GM21528 (cell line): ENCODE data around the gene AKAIN1.

Experiments used
- ATAC-seq: cut with Tn5 transposase; IDR thresholded peaks from one replicate; pipeline ENCODE4 v1.9.1; 2021; ENCODE audit warnings: mild to moderate bottlenecking, moderate library complexity; ENCODE audit not compliant: unreplicated experiment, low FRiP score

AKAIN1 gene

DNA sequence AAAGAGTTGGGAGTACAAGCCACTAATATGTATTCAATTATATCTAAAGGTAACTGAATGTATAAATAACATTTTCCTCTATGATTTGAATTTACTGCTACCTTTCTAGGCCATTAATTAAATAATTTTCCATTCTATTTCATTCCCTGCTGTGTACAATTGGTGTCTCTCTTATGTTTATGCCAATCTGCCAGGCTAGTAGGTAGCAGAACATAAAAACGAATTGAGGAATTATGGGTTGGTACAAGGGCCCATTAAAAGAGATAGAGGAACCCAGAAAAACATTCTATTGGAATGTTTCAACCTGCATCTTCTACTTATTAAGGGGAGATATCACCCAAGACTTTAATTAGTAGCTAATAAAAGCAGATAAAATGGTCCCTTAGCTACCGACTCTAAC lies 32.2 kb downstream of the AKAIN1 start:
- no peak for ATAC-seq

DNA sequence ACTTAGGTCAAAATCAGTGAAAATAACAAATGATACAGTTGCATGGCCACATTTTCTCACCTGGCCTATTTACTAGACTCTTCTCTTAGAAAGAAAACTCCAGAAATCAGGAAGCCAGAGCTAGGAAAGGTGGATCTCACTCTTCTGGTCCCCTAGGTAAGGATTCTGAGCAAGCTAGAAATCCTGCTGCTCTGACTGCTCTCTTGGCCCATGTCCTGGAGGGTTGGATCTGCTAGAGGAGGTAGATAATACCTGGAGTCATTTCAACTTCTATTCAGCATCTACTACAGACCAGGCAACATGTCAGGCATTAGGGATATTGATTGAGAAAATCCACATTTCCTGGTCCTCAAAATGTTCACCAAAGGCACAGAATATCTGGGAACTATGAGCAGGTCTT lies 34.9 kb downstream of the AKAIN1 start:
- ATAC-seq = no peak

DNA sequence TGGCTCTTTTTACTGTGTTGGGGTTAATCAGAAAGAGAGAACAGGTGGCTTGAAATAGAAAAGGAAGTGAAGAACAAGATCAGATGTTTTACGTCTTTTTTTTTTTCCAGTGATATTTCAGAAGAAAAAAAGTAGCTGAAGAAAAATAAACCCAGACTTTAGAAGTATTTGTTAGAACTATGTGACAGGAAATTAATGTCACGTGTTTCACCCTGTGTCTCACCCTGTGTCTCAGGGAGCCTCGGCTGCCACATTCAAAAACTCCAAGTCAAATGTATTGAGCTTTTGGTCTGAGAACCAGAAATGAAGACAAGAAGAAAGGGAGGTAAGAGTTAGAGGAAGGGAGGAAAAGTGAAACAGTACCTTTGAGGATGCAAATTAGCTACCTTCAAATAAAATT lies 38.0 kb downstream of the AKAIN1 start:
- no peak for ATAC-seq

DNA sequence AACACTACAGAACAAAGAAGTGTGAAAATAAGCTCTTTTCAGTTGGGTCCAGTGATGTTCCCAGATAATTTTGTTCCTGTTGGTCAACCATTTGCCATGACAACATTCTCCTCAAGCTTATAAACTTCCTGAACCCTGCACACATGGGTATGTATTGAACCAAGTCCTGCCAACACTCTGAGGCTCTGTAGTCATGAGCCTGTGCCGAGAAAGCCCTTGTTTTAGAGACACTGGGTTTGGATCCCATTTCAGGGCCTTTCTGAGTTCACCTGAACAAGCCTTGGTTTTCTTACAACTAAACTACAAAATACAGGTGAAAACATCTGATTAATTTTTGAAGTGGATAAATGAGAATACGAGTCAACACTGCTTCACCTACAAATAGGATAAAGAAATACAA lies 38.5 kb downstream of the AKAIN1 start:
- ATAC-seq = no peak

DNA sequence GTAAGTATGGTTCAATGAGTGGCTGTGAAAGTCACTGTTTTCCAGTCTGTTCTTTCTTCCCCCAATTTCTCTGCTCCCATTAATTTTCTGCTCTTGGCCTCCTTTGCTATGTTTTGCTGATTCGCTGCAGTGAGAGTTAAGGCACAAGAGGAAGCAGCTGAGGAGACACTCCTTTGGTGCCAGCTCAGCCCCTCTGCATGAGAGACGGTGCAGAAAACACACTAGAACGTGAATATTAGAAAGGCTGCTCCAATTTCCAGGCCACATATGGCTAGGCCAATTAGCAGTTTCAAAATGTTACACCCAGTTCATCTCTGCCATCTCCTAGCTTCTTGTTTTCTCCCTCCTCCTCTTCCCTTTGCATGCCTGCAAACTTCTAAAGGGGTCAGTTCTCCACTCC lies 38.9 kb downstream of the AKAIN1 start:
- ATAC-seq = no peak

DNA sequence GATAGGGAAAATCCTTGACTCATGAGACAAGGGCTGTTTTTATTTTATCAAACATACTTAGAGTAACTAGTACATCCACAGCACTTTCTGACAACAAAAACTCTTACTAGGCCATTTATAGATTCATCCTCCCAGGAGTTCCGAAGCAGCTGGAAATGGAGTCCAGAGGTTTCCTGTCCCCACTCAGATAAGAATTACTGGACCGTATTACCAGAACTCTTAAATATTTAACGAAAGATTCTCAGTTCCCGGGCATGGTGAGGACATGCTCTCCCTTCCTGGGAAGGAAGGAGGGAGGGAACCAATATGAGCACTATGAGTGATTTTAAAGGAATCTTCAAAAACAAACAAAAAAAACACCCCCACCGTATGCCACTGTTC lies 41.2 kb downstream of the AKAIN1 start:
- ATAC-seq = no peak

DNA sequence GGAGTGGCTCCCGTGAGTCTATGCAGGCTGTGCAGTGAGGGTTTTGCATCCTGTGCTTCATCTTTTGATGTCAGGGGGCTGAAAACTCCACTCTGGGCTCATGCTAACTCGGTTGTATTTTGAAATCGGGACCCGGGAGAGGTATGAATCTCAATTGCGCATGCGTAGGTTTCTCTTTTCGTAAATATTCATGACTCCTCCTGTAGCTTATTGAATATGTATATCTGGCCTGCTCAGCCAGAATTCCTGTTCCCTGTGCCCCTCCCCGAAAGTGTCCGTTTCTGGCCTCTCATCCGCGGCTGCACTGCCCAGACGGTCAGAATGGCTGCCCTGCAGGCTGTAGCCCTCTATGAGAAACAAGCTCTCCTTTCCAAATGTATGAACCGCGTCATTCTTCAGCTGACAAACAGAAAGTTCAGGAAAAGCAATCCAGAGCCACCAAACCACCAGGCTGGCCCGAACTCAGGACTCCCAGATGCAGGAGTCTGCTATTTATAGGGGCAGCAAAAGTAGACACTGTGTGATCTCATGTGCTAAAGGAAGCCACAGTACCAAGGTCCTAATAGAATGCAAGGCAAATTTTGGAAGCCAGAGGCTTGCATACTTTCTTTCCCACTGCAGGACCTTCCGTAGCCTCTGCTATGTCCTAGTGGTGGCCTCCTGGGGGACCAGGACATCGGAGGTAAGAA lies 41.7 kb downstream of the AKAIN1 start:
- ATAC-seq = no peak

DNA sequence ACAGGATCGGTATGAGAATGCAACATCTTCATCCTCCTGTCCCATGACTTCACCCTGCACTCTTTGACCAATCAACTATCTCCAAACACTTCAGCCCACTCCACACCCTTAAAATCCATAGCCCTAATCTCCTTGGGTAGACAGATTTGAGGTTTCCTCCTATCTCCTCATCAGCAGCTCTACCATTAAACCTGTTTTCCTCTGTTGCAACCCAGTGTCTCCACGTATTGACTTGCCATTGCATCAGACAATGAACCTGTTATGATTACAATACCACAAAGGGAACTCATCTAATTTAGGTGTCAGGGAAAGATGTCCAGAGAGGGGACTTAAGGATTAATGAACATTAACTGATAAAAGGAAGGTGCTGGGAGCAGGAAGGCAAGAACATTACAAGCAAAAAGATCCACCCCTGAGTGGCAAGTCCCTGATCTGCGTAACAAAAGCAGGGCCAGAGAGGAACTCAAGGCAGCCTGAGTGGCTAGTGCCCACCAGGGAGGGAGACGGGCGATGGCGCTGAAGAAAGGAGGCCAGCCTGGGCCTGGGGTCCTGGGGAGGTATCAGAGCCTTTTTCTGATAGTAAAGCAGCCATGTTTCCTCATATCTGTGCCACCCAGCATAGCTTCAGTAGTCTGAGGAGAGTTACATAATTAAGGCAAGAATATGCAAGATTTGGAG lies 44.6 kb downstream of the AKAIN1 start:
- ATAC-seq = no peak

DNA sequence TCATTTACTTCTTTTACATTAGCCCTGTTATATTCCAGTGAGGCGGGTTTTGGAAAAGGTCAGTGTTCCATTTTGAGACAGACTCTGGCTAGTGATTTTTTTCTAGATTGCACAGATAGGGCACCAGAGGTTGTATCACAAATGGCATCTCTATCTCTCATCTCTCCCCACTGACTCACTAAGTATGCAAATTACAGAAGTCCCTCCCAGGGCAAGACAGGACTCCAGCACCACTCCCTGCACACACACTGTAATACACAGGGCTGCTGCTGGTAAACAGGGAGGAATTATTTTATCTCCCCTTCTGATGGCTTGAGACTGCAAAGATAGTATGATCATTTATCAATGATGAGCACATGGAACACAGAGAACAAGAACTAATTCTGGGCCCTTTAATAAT lies 46.2 kb downstream of the AKAIN1 start:
- ATAC-seq = no peak

DNA sequence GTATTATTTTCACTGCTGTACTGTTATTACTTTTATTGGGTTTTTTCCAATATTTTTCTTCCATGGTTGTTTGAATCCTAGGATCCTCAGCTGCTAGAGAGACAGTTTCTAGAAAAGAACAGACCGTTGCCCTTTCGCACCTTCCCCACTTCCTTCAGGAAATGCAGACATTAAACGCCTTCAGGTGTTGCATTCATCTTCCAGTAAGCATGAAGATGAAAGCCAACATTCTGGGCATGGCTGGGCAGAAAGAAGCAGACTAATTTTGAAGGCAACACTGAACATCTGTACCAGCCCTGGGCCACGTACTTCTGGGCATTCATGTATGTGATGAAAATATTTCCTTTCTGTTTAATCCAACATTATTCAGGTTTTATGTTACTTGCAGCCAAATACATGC lies 51.0 kb downstream of the AKAIN1 start:
- no peak for ATAC-seq

DNA sequence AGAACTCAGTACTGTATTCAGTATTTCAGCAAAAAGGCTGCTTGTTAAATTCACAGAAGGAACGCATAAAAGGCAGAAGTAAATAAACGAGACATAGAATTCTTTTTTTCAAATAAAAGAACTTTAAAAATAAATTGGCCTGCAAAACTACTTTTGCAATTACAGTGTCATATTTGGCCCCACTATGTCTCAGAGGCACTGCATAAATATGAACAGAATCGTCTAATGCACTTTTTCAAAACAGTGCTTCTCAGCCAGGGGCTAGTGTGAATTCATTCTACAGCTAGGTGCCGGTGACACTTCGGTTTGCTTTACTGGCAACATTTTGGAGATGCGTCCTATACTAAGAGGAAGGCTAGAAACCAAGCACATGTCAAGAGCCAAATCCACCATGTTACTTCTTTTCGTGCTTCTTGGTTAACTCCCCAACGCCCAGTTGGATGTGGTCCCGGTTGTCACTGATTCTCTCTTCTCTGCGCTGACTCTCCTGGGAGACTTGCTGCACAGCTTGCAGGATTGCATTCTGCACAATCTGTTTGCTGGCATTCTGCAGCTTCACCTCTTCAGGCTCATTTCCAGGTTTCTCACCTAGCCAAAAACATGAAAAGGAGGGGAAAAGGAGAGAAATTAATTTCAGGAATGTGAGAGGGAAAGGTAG lies 51.8 kb downstream of the AKAIN1 start:
- no peak for ATAC-seq

DNA sequence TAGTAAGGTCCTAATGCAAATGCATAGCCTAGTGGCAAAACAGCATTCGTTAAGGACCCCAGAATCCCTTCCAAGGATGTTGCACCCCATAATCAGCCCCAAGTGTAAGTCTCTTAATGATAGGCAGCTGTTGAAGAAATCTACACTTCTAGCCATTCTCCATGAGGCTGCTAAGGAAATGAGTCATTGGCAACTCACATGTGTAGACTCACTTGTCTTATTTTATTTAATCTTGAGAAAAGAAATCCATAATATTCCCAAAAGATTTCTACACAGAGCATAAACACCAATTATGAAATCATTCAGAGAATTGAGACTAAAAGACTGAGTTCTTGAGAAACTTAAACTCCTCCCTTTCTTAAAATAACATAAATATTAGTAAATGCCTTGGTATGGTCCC lies 52.4 kb downstream of the AKAIN1 start:
- no peak for ATAC-seq

DNA sequence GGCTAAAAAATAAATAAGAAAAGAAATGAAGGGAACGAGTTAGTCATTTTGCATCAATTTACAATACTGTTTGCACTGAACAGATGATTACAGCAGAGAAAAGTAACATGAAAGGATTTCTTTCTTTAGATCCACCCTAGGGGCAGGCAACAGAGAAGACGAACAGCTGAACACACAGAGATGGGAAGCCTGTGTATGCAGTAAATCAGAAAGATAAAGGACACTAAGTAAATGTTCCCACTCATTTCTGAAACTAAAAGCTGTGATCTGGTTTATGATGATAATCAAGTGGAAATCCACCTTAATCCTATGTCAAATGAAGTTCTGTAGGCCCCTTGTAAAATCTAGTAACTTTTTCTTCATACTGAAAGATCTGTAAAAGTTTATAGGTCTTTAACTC lies 54.2 kb downstream of the AKAIN1 start:
- ATAC-seq = no peak

DNA sequence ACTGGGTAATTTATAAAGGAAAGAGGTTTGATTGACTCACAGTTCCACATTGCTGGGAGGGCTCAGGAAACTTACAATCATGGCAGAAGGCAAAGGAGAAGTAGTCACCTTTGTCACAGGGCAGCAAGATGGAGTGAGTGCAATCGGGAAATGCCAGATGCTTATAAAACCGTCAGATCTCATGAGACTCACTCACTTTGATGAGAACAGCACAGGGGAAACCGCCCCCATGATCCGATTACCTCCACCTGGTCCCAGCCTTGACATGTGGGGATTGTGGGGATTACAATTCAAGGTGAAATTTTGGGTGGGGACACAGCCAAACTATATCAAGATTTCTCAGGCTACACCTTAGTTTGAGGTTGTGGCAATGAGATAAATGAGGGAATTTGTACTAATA lies 54.9 kb downstream of the AKAIN1 start:
- ATAC-seq = no peak

DNA sequence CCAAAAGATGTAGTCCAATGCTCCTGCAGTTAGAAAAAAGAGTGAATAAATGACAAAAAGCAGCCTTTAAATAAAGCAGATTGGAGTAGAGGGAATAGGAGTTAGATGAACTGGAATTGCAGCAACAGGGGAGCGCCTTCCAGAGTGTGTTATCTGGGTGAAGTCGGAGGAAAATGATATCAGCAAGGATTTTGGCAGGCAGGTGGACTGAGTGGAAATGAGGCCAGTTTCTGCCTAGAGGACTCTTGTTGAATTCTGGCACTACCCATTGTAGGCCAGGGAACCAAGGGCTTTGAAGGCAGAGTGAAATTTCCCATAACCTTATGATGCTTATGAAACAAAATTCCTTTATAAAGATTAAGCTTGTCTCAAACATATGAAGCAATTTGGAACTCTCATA lies 59.8 kb downstream of the AKAIN1 start:
- no peak for ATAC-seq

DNA sequence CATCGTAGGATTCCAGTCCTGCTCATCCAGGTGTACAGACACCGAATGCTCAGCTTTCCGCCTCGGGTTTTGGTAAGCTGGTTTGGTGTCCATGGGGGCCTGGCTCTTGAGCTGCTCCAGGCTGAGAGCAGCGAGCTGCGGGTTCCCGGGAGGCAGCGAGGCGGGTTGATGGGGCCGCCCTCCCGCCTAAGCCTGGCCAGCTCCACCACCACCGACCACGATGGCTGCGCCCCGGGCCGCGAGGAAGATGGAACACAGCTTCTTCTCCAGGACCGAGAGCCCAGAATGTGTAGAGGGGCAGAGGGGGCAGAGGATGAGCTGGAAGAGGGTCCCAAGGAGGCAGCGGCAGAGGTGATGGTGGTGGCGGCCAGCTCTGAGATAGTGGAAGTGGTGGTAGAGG lies 64.1 kb downstream of the AKAIN1 start:
- ATAC-seq = no peak

DNA sequence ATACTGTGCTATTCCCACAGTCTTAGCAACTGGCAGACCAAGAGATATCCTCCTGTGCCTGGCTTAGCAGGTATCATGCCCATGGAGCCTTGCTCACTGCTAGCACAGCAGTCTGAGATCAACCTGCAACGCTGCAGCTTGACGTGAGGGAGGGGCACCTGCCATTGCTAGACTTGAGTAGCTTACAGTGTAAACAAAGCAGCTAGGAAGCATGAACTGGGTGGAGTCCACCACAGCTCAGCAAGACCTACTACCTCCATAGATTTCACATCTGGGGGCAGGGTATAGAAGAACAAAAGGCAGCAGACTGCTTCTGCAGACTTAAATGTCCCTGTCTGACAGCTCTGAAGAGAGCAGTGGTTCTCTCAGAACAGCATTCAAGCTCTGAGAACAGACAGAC lies 74.8 kb downstream of the AKAIN1 start:
- ATAC-seq = no peak

DNA sequence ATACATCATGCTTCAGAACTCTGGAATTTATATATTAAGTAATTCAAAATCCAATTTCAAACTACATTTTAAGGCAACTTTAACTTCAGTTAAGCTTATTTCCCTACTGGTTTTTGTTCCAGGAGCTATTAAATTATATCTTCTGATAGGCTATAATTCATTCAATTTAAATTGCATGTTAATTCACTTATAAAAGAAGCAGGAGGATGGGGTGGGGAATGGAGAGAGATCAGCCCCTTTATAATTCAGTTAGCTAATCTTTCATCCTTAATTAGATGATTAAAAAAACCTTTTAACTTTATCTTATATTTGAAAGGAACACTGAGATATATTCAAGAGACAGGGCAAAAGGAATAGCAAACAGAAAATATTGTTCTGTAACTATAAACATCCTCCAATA lies 86.8 kb downstream of the AKAIN1 start:
- ATAC-seq = no peak

DNA sequence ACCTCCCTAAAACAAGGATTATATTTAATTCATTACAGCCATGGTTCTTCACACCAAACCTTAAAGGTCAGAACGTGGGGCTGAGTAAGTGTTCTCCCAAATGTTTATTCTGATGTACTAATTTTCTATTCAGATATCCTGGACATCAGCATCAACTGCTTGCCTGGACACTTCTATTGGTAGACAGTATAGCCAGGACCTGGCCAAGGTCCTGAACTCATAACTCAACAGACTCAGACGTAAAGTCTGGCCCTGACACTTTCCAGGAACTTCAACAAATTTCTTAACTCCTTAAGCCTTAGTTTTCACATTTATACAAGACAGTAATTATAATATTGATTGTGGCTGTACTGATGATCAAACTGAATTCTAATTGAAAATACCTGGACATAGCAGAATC lies 89.1 kb downstream of the AKAIN1 start:
- no peak for ATAC-seq

DNA sequence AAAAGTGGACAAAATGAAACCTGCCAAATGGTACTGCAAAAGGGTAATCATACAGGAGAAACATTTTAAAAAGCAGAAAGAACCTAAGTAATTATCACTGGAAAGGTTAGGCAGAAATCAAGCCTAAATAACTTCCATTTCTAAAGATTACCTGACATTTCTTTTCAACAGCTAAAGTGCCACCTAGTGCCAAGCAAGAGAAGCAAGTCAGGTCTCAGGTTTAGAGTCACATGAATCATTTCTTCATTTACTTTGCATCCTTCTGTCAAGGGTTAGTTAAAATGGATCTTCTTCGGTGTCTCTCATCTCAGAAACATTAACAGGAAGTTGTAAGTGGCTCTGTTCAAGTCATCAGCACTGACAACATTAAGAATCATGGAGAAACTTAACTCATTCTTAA lies 90.3 kb downstream of the AKAIN1 start:
- no peak for ATAC-seq

DNA sequence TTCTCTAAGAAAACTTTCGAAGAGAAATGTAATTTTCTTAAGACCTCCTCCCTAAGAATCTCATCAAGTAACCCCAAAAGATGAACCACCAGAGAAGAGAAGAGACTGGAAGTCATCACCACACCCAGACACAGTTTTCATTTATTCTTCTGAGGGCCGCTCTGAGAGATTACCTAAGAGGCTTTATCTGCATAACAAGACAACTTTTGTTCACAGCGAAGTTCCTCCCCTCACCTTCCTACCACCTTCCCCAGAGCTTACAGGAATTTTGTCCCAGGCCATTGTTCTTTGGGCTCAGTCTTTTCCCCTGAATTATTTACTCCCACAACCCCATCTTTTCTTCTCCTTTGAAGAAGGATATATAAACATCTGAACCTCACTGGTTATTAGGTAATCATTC lies 92.8 kb downstream of the AKAIN1 start:
- ATAC-seq = no peak

DNA sequence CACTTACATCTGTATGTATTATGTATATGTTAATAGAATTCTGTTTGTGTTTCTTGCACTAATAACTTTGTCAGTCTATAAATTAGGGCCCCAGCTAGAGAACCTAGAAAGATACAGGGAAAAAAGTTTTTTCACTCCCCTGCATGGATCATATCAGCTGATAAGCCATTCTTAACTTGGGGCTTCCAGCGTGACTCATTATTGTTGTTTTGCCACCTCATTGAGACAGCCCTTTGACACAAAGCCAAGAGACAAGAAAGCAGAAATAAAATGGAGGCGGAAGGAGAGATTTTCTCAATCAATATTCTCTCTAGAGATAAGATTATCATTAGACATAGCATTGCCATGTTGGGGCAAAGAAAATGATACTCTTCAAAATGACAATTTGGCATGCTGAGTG lies 93.4 kb downstream of the AKAIN1 start:
- no peak for ATAC-seq
